Stimulated activated CD4-positive, alpha-beta T cell treated with anti-CD3 and anti-CD28 coated beads, Interleukin-12 subunit alpha, Interleukin-12 subunit beta, amount 100 ng/mL, for 48 hours (primary cell): ENCODE measurements around the gene PRODH.
"Not testable (repeated sequence)": the region's sequence is repeated elsewhere in the genome, so short reads cannot be mapped to it uniquely, and the experiment has no call there.

Source experiments
- DNase-seq, 3 donors: peaks; one replicate each; pipeline ENCODE4 v3.0.0-alpha.2; 2020; ENCODE audit warnings: low read depth in 2 of 3, low spot score in 1 of 3

Gene PRODH, protein sequence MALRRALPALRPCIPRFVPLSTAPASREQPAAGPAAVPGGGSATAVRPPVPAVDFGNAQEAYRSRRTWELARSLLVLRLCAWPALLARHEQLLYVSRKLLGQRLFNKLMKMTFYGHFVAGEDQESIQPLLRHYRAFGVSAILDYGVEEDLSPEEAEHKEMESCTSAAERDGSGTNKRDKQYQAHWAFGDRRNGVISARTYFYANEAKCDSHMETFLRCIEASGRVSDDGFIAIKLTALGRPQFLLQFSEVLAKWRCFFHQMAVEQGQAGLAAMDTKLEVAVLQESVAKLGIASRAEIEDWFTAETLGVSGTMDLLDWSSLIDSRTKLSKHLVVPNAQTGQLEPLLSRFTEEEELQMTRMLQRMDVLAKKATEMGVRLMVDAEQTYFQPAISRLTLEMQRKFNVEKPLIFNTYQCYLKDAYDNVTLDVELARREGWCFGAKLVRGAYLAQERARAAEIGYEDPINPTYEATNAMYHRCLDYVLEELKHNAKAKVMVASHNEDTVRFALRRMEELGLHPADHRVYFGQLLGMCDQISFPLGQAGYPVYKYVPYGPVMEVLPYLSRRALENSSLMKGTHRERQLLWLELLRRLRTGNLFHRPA

GRCh38 chr22:18935889-18936529 lies at the start of gene PRODH:
Gene PRODH (minus strand): TSS chr22:18936293. CDS start chr22:18936287, 6 bp downstream.
- no peak for DNase-seq

GRCh38 chr22:18985780-18986179 lies 49.7 kb upstream of the PRODH start:
- no peak for DNase-seq

GRCh38 chr22:18984564-18984963 lies 48.5 kb upstream of the PRODH start:
- DNase-seq = no peak

GRCh38 chr22:18983120-18983651 lies 47.1 kb upstream of the PRODH start:
- no peak for DNase-seq

DNA sequence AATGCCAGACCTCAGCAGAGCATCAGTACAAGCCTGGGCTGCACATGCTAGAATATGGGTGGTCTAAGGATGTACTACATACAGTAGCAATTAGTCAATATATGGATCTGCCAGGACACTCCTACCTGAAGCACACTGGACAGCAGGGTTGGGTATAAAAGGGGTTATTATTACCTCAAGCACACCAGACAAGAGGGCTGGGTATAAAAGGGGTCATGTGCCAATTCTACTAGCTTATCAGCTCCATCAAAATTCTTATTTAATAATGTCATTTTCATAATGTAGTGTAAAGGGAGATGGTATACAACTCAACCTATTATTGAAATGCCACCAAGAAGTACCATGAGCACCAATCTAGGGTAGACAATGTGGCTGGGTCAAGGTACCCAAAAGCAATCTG lies 44.7 kb upstream of the PRODH start:
- no peak for DNase-seq

DNA sequence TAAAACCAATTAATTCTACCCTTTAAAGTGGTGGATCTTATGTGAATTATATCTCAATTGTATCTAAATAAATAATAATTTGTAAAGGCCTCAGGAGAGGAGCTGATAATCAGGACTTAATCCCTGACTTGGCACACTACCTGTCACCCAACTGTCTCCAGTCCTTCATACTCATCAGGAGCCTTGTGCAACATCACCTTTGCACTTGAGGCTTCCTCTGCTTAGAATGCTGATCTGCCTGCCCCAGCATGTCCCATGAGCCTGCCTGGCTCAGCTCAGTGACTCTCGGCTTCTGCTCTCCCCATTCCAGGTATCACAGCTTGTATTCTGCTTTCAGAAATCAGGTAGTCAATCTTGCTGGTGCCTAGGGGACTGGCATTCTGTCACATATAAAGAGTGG lies 43.9 kb upstream of the PRODH start:
- no peak for DNase-seq

GRCh38 chr22:18978506-18978905 lies 42.4 kb upstream of the PRODH start:
- DNase-seq = no peak

DNA sequence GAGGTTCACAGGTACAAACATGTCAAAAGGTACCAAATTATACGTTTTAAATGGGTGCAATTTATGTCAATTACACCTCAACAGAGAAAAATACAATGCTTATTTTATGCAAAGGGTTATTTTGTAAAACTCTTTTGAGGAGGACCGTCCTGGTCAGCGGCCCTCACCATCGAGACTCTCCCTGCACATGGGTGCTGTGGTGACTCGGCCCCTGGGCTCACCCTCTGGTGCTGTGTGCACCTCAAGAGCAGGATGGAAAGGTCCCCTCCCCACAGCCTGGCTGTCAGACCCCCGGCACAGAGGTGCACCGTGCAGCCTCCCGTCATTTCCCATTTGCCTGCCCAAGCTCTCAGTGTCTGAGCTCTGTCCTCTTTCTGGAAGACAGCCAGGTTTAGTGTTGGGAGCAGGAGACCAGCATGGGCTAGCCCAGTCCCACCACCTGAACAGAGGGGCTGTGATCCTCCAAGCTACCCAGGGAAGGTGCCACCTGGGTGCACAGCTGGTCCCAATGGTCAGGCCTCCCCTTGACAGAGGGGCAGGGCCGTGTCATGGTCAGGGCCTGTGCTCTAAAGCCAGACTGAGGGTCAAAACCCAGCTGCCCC lies 41.8 kb upstream of the PRODH start:
- DNase-seq = no peak

DNA sequence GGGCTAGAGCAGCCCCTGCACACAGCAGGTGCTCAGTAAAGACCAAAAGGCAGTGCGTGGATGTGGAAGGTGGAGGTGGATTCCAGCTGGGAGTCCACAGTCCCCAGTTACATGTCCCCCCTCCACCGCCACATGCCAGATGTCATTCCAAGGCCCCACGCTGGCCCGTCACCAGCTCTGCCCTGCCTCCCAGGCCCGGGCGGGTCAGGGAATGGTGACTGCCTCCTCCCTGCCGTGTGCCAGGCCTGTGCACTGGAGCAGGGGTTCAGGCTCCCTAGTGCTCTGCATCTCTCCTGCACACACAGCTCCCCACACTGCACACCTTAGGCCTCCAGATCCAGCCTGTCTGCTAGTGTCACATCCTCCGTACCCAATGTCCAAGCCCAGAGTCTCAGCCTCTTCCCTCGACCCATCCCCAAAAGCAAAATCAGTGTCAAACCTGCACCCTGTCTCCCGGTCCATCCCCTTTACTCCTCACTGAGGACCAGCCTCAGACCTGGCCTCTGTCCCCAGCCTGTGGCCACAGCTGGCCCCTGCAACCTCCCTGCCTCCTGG lies 40.2 kb upstream of the PRODH start:
- no peak for DNase-seq

GRCh38 chr22:18975434-18976196 lies 39.5 kb upstream of the PRODH start:
- no peak for DNase-seq

DNA sequence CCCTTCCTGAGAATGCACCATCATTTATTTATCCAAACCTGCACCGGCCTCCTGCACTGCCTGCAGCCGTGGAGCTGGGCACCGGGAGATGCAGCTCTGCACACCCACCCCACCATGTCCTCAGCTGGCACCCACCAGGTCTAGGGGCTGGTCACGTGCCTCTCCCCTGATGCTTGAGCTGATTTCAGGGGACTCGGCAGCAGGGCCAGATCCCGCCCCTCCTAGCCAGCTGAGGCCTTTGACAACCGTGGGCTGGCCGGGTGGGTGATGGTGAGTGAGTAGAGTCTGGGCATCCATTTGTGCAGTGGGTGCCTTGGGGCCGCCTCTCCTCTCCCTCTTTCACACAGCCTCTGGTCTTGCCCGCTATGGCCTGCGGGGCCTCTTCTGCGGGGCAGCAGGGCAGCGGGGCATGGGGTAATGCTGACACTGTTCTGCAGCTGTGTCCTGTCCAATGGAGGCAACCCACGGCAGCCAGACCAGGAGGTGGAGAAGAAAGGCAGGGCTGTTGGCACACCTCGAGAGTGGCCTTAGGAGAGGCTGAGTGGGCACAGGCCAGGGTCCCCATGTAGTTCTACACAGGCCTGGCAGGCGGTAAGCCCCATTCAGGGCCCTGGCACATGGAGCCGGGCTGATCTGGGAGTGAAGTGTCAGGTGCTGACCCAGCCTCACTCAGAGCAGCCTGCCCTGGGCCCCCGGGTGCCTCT lies 38.5 kb upstream of the PRODH start:
- no peak for DNase-seq

DNA sequence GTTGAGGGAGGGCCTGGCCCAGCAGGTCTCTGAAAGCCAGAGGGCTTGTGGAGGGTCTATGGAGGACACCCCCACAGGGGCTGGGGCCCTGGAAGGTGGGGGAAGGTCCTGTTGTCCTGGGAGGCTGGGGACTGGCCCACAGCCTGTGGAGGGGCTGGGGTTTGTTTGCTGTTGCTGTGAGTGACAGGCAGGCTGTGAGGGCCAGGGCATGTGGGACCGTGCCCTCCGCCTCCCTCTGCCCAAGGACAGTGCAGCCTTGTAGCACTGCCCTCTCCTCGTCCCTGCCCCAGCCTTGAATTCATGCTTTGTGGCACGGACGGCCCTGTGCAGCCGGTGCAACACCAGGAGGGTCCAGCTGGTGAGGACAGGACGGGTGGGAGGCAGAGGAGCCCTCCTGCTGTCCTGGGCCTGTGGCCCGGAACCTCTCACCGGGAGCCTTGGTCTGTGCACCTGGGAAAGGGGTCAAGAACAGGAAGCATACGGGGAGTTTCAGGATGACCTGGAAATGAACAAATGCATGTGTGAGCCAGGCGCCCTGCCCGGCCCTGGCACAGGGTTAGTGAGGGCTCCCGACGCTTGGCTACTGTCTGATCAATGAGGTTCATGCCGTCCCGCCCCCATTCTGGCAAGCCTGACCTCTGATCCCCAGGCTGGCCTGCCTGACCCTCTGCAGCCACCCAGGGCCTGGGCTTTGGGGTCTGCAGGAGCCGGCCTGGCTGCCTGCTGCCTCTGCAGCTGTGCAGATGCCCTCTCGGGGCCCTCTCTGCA lies 37.4 kb upstream of the PRODH start:
- DNase-seq = no peak

DNA sequence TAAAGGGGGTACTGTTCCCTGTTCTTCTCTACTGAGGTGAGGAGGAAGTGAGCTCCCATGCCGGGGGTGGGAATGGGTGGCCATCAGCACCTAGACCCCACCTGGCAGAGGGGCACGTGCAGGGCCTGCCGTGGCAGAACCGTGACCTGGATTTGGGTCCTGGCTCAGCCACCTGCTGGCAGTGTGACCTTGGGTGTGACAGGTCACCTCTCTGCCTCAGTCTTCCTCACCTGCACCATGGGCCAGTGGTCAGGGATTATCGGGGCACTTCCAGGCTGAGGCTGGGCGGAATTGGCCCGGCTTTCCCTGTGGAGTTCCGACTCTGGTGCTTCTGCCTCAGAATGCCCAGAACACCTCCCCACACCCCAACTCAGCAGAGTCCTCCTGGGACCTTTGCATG lies 36.5 kb upstream of the PRODH start:
- not testable (repeated sequence) for DNase-seq

DNA sequence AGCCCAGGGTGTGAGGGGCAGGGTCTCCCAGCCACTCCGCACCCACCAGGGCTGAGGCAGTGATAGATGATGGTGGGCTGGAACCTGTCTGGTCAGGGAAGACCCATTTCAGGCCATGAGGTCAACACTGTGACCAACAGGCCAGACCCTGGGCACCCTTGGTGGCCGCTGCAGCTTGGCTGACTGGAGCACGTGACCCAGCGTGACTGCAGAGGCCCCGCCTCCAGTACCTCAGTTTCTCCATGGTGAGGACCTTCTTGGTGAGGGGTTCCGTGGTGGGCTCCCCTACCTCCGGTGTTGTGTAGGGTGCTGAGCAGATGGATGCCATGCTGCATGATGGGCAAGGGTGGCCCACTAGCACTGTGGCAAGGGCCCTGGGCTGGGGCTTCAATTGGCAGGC lies 35.9 kb upstream of the PRODH start:
- not testable (repeated sequence) for DNase-seq

- DNase-seq = no peak
Measured at GRCh38 chr22:18971321-18971751, 35.2 kb upstream of the PRODH start.

GRCh38 chr22:18970948-18971315 lies 34.8 kb upstream of the PRODH start:
- DNase-seq = no peak

GRCh38 chr22:18970176-18970947 lies 34.3 kb upstream of the PRODH start:
- peak in 1 of 3 donors; percentile 3 for DNase-seq

DNA sequence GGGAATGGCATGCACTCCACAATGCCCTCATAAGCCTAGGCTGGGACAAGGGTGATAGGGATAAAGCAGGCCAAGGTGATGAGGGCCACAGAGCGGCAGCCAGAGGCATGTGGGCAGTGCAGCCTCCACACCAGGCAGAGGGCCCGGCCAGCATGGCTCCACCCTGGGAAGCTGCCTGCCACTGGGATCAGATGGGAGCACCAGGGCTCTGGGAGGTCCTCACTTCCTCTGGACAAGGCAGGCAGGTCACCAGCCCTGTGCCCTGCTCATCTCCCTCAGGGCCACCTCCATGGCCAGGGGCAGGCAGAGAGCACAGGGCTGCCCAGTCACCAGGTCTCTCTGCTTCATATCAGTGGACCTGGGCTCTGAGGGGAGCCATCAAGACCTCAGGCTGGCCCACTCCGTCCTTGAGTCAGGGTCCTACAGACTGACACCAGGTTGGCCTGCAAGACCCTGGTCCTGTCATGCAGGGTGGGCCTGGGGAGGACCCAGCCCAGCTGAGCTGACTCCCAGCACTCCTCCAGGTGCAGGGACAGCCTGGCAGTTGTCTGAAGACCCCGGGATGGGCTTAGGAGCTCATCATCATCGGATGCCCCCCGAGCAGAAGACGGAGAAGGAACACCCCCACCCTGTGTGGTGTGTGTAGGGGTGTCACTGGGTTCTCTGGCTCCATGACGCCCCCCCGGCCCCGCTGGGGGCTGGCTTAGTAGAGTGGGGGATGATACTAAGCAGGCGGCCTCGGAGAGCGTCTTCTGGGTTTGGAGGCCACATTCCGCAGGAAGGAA lies 33.3 kb upstream of the PRODH start:
- DNase-seq = not testable (repeated sequence)
